Pancreas (tissue), 10 donors: ENCODE measurements around the gene MAPK8IP2. TPM values are rescaled to one million over a fixed set of nuclear protein-coding genes. Genes with fewer than 3 reads are reported as not detected.
A peak's percentile ranks its signal among the peaks of the same experiment; 100 is the strongest.
"Not testable (repeated sequence)": the region's sequence is repeated elsewhere in the genome, so short reads cannot be mapped to it uniquely, and the experiment has no call there.

ENCODE experiments used
- ATAC-seq, 4 donors: fragments of 200-7000 bp; cut with Tn5 transposase; one replicate each; pipeline versions ENCODE4 v1.8.0 to v1.9.1; 2020; ENCODE audit warnings: mild to moderate bottlenecking in 4 of 4, moderate library complexity in 4 of 4
- DNase-seq, 6 donors: peaks; one replicate each; pipeline ENCODE4 v3.0.0-alpha.2; 2020
- FAIRE-seq: peaks from 2 replicates; lab custom pipeline; 2012; peaks lifted over from hg19 to GRCh38; lab: Jason Lieb, UNC
- H3K27ac ChIP-seq, 4 donors: fragments of 200-600 bp; sonication (generic); 1 replicate in 3 of 4; 2 replicates in 1 of 4; pipeline versions ENCODE4 v1.5.0 to v1.8.0; 2020
- H3K27me3 ChIP-seq, 4 donors: fragments of 200-600 bp; one replicate each; pipeline ENCODE4 v1.8.0; 2021
- H3K36me3 ChIP-seq, 3 donors: fragments of 200-600 bp; sonication (generic) in 1 of 3; one replicate each; pipeline versions ENCODE4 v1.5.0 to v1.8.0; 2020 to 2021
- H3K4me1 ChIP-seq, 3 donors: fragments of 200-600 bp; one replicate each; pipeline ENCODE4 v1.8.0; 2021
- H3K4me3 ChIP-seq, 4 donors: fragments of 200-600 bp; sonication (generic) in 2 of 4; one replicate each; pipeline versions ENCODE4 v1.5.0 to v1.8.0; 2020 to 2021
- H3K9me3 ChIP-seq, 4 donors: fragments of 200-600 bp; one replicate each; pipeline ENCODE4 v1.8.0; 2021
- WGBS, 2 donors: extraction: QIAGEN DNeasy Blood & Tissue Kit; methylation state at CpG; one replicate each; pipeline ENCODE4 v1.1.7; 2013; 5-methylcytosine and 5-hydroxymethylcytosine counted together
- intact Hi-C, 3 donors: fragments of 100-400 bp; cut with DNase I; formaldehyde crosslinking; loops; one replicate each; pipeline versions ENCODE4 v1.11.1 to v1.14.2; 2022
- polyA plus RNA-seq, 2 donors: library from polyadenylated mRNA; stranded (reverse); fragments of 200-250 nt; gene quantifications; one replicate each; pipeline ENCODE4 v1.2.3, GENCODE V29; 2013
- total RNA-seq, 6 donors: library from RNA; stranded (reverse); fragmentation: NEBNext Ultra II Directional in 4 of 6; extraction: Animal tissue kit (Norgen Biotek cat#: 25700) in 4 of 6; gene quantifications; one replicate each; pipeline versions ENCODE4 v1.2.1 to v1.2.4, GENCODE V29; 2021 to 2023
- TF ChIP-seq, protein P1 (sequence below), 4 donors: fragments of 200-600 bp; sonication (generic) in 3 of 4; IDR thresholded peaks; one replicate each; pipeline versions ENCODE4 v1.5.0 to v1.8.0; 2021; ENCODE audit warnings: antibody characterized with exemption in 4 of 4
- donor health status: healthy with polysubstance abuse.
- donor health status: DM: no; HTN: no; CAD: no; lungs with moderate emphysema.
- donor health status: DM: no; HTN: no; CAD: no.
- donor health status: control.
- donor health status: control.
- donor health status: Bipolar disorder and iron deficiency.
- donor health status: DM: yes; HTN: yes; CAD: no.
- donor health status: DM: no; HTN: no; CAD: no.
- donor health status: DM: no; HTN: no; CAD: no.
- donor health status: DM: yes; HTN: yes; CAD: no.

The MAPK8IP2 gene
- total and polyA plus RNA-seq, 8 donors, result 1.4 to 10.0 (median 2.6) TPM

DNA sequence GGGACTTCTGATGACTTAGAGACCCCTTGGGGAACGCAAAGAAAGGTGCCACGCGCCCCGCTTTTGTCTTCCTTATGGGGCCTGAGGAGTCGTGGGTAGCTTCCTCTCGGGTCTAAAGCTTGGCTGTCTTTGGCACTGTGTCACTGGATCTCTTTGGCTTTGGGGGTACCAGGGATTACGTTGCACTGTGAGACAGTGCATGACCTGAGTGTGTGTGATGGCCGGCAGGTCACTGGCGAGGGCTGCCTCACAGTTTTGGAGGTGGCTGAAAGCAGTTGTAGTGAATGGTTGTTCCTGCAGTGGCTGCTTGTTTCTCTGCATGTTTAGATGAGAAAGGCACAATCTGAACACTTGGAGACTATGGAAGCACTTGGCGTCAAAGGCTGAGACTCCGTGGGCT is 33.2 kb downstream of the MAPK8IP2 start:
- DNase-seq (no peak), ATAC-seq (no peak), FAIRE-seq (no peak)
- Histone ChIP-seq H3K4me1 (peaks cover 0 to 3% (median under 1%) of the 10 kb centered on the region in 3 donors), H3K9me3 (no peaks in the 10 kb centered on the region), H3K36me3 (no peaks in the 10 kb centered on the region), H3K27me3 (no peaks in the 10 kb centered on the region), H3K4me3 (no peak overlapping the region), H3K27ac (no peak overlapping the region)
- WGBS, 2 donors, result 84 to 85% methylated on average over 11 of the region's 11 CpGs
- intact Hi-C loops, result no loop called here
- TF ChIP-seq, protein P1, sequence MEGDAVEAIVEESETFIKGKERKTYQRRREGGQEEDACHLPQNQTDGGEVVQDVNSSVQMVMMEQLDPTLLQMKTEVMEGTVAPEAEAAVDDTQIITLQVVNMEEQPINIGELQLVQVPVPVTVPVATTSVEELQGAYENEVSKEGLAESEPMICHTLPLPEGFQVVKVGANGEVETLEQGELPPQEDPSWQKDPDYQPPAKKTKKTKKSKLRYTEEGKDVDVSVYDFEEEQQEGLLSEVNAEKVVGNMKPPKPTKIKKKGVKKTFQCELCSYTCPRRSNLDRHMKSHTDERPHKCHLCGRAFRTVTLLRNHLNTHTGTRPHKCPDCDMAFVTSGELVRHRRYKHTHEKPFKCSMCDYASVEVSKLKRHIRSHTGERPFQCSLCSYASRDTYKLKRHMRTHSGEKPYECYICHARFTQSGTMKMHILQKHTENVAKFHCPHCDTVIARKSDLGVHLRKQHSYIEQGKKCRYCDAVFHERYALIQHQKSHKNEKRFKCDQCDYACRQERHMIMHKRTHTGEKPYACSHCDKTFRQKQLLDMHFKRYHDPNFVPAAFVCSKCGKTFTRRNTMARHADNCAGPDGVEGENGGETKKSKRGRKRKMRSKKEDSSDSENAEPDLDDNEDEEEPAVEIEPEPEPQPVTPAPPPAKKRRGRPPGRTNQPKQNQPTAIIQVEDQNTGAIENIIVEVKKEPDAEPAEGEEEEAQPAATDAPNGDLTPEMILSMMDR (IDR thresholded peaks at IDR 0.05), result no peak

DNA sequence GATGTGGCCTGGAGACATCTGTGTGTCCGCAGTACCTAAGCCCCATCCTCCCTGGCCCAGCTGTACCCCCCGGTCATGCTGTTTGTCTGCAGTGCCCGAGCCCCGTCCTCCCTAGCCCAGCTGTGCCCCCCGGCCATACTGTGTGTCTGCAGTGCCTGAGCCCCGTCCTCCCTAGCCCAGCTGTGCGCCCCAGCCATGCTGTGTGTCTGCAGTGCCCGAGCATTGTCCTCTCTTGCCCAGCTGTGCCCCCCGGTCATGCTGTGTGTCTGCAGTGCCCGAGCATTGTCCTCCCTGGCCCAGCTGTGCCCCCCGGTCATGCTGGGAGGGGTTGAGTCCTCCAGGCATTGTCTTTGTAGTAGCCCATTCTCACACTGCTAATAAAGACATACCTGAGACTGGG is 35.0 kb downstream of the MAPK8IP2 start:
- Histone ChIP-seq H3K27ac (no peak overlapping the region), H3K4me3 (no peak overlapping the region), H3K9me3 (no peaks in the 10 kb centered on the region), H3K36me3 (no peaks in the 10 kb centered on the region), H3K4me1 (no peaks in the 10 kb centered on the region), H3K27me3 (no peaks in the 10 kb centered on the region)
- TF ChIP-seq, protein P1 (IDR thresholded peaks at IDR 0.05), result no peak
- no peak for ATAC-seq
- no peak for DNase-seq
- intact Hi-C loops, result no loop called here
- 91 to 94% methylated on average over 11 of the region's 11 CpGs for WGBS, 2 donors
- no peak for FAIRE-seq

DNA sequence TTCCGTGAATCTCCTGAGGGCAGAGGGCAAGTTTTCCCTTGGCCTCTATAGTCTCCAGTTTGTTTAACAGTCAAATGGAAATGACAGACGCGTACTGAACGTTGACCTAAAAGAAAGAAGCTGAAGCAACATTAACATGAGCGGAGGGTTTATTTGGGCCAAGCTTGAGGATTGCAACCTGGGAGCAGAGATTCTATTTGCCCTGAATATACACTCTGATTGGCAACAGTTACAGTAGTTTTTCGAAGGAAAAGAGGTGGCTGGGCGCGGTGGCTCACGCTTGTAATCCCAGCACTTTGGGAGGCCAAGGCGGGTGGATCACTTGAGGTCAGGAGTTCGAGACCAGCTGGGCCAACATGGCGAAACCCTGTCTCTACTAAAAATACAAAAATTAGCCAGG is 39.7 kb downstream of the MAPK8IP2 start:
- H3K4me3 ChIP-seq, FAIRE-seq, H3K4me1 ChIP-seq, DNase-seq, H3K36me3 ChIP-seq, intact Hi-C loops, H3K27me3 ChIP-seq, H3K27ac ChIP-seq, H3K9me3 ChIP-seq, ATAC-seq: not testable (repeated sequence)
- WGBS, 2 donors, result 90 to 91% methylated on average over 12 of the region's 12 CpGs

DNA sequence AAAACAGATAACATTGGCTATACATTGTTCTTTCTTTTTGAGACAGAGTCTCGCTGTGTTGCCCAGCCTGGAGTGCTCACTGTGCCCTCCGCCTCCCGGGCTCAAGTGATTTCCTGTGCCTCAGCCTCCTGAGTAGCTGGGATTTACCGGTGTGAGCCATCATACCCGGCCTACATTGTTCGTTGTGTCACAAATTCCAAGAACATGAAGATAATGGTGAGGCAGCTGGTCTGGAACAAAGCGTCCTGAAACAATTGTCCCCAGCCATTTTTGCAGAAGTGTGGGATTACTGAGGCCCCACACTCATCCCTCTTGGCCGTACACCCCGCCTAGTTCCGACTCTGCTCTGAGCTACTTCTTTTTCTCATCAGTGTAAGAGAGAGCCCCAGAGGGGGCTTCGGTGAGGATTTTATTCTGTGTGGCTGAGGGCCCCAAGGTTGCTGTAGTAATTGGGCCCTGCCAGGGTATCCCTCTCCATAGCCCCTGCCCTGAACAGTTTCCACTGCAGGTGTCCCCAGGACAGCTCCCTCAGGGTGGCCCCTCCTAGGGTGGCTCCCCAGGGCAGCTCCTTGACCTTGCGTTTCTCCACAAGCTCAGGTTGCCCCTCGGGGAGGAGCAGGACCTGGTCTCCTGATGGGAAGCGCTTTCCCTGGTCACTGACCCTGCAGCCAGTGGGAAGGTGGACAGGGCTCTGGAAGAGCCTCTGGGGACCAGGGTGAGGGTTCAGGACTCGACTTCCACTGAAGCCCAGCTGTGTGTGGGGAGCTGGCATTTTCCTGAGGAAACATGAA is 40.5 kb downstream of the MAPK8IP2 start:
- 76 to 80% methylated on average over 15 of the region's 15 CpGs for WGBS, 2 donors
- FAIRE-seq, result no peak
- H3K9me3 ChIP-seq, result no peaks in the 10 kb centered on the region
- H3K36me3 ChIP-seq, result no peaks in the 10 kb centered on the region
- H3K27me3 ChIP-seq, result no peaks in the 10 kb centered on the region
- intact Hi-C loops, result no loop called here
- H3K4me1 ChIP-seq, result no peaks in the 10 kb centered on the region
- no peak overlapping the region for H3K4me3 ChIP-seq
- TF ChIP-seq, protein P1 (IDR thresholded peaks at IDR 0.05), result no peak
- ATAC-seq, result no peak
- no peak for DNase-seq
- no peak overlapping the region for H3K27ac ChIP-seq

DNA sequence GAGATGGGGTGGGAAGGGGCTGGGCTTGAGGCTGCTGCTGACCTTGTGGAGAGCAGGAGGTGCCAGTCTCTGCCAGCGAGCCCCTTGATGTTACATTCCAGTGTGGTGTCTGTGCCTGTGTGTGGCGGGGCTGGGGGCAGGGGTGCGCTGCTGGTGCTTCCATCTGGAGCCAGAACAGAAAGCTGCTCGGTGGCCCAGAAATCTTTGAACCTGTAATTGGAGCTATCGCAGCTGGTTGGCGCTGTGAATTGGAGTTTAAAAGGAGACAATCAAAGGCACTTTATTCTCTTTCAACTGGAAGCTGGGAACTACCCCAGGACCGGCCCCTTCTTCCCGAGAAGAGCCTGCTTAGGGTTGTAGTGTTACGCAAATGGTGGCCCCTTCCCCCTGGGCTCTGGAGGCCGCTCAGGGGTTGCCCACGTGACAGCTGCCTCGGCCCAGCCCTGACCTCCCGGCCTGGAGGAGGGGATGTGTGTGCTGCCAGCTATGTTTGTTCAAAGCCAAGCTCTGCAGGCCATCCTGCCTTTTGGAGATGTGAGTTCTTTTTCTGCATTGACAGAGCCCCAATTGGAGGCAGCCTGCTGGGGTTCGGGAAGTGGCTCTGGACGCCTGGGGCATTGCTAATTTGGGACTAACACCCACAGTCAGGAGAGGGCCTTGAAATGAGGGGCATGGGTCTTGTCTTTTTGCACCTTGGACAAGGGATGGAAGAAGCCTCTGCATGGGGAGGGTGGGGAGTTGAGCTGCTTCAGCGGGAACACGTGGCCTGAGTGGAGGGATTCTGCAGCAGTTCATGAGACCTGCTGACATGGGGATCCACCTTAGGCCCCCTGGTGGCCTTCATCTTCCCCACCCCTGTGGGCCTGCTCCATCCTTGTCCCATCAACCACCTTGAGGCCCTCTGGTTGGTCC is 41.4 kb downstream of the MAPK8IP2 start:
- Histone ChIP-seq H3K4me1 (no peaks in the 10 kb centered on the region), H3K4me3 (no peak overlapping the region), H3K27me3 (no peaks in the 10 kb centered on the region), H3K36me3 (no peaks in the 10 kb centered on the region), H3K27ac (no peak overlapping the region), H3K9me3 (no peaks in the 10 kb centered on the region)
- TF ChIP-seq, protein P1 (IDR thresholded peaks at IDR 0.05), result no peak
- ATAC-seq (peak in 3 of 4 donors; percentile 23 to 46 (median 38)), FAIRE-seq (no peak), DNase-seq (no peak)
- intact Hi-C loops, result no loop called here
- WGBS, 2 donors, result 38 to 39% methylated on average over 17 of the region's 17 CpGs

DNA sequence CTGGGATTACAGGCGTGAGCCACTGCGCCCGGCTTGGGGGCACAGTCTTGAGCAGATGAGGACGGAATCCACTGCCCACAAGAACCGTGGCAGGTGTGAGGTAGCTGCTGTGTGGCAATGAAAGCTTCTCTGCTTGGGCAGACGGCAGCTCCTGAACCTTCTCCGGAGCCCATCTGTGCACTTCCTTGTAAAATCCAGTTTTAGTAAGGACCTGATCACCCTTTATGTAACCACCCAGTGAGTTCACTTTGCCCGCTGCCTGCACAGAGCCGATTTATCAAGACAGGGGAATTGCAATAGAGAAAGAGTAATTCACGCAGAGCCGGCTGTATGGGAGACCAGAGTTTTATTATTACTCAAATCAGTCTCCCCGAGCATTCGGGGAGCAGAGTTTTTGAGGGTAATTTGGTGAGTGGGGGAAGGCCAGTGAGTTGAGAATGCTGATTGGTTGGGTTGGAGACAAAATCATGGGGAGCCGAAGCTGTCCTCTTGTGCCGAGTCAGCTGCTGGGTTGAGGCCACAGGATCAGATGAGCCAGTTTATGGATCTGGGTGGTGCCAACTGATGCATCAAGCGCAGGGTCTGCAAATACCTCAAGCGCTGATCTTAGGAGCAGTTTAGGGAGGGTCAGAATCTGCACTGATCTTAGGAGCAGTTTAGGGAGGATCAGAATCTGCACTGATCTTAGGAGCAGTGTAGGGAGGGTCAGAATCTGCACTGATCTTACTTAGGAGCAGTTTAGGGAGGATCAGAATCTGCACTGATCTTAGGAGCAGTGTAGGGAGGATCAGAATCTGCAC is 42.6 kb downstream of the MAPK8IP2 start:
- H3K36me3 ChIP-seq, ATAC-seq, intact Hi-C loops, FAIRE-seq, H3K27me3 ChIP-seq, H3K9me3 ChIP-seq, H3K27ac ChIP-seq, H3K4me3 ChIP-seq, DNase-seq, H3K4me1 ChIP-seq: not testable (repeated sequence)
- WGBS, 2 donors, result 73 to 84% methylated on average over 17 of the region's 17 CpGs

DNA sequence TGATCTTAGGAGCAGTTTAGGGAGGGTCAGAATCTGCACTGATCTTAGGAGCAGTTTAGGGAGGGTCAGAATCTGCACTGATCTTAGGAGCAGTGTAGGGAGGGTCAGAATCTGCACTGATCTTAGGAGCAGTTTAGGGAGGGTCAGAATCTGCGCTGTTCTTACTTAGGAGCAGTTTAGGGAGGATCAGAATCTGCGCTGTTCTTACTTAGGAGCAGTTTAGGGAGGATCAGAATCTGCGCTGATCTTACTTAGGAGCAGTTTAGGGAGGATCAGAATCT is 43.2 kb downstream of the MAPK8IP2 start:
- DNase-seq, H3K4me1 ChIP-seq, H3K36me3 ChIP-seq, intact Hi-C loops, H3K9me3 ChIP-seq, H3K4me3 ChIP-seq, H3K27me3 ChIP-seq, ATAC-seq, H3K27ac ChIP-seq: not testable (repeated sequence)
- WGBS, 2 donors, result 55% methylated on average over 3 of the region's 3 CpGs
- peak; percentile 45 for FAIRE-seq
